ENCODE results near the gene MBP.

GRCh38 chr18:77148289-77148688 is 15.7 kb upstream of the MBP start:
- TF ChIP-seq POLR2A (IDR thresholded peaks at IDR 0.05; ENCODE audit: low read depth, low read length) (no peak), EP300 (IDR thresholded peaks at IDR 0.05; ENCODE audit: borderline replicate concordance in 1 of 2, control insufficient read depth in 1 of 2, low read depth in 2 of 2, low read length in 2 of 2) (no peak), FOXM1 (IDR thresholded peaks at IDR 0.05; ENCODE audit: low read depth, low read length) (no peak), NFYB (IDR thresholded peaks at IDR 0.05; ENCODE audit: insufficient read depth, low read depth, low read length) (no peak), STAT1 (conservative IDR thresholded peaks at IDR 0.05) (no peak)
- TF ChIP-seq, protein P1, sequence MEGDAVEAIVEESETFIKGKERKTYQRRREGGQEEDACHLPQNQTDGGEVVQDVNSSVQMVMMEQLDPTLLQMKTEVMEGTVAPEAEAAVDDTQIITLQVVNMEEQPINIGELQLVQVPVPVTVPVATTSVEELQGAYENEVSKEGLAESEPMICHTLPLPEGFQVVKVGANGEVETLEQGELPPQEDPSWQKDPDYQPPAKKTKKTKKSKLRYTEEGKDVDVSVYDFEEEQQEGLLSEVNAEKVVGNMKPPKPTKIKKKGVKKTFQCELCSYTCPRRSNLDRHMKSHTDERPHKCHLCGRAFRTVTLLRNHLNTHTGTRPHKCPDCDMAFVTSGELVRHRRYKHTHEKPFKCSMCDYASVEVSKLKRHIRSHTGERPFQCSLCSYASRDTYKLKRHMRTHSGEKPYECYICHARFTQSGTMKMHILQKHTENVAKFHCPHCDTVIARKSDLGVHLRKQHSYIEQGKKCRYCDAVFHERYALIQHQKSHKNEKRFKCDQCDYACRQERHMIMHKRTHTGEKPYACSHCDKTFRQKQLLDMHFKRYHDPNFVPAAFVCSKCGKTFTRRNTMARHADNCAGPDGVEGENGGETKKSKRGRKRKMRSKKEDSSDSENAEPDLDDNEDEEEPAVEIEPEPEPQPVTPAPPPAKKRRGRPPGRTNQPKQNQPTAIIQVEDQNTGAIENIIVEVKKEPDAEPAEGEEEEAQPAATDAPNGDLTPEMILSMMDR (IDR thresholded peaks at IDR 0.05 in 2 of 3, conservative IDR thresholded peaks at IDR 0.05 in 1 of 3; ENCODE audit: control insufficient read depth in 2 of 3, extremely low read depth in 1 of 3, insufficient read depth in 1 of 3, low read depth in 3 of 3, low read length in 3 of 3): no peak
- TF ChIP-seq, protein P2, sequence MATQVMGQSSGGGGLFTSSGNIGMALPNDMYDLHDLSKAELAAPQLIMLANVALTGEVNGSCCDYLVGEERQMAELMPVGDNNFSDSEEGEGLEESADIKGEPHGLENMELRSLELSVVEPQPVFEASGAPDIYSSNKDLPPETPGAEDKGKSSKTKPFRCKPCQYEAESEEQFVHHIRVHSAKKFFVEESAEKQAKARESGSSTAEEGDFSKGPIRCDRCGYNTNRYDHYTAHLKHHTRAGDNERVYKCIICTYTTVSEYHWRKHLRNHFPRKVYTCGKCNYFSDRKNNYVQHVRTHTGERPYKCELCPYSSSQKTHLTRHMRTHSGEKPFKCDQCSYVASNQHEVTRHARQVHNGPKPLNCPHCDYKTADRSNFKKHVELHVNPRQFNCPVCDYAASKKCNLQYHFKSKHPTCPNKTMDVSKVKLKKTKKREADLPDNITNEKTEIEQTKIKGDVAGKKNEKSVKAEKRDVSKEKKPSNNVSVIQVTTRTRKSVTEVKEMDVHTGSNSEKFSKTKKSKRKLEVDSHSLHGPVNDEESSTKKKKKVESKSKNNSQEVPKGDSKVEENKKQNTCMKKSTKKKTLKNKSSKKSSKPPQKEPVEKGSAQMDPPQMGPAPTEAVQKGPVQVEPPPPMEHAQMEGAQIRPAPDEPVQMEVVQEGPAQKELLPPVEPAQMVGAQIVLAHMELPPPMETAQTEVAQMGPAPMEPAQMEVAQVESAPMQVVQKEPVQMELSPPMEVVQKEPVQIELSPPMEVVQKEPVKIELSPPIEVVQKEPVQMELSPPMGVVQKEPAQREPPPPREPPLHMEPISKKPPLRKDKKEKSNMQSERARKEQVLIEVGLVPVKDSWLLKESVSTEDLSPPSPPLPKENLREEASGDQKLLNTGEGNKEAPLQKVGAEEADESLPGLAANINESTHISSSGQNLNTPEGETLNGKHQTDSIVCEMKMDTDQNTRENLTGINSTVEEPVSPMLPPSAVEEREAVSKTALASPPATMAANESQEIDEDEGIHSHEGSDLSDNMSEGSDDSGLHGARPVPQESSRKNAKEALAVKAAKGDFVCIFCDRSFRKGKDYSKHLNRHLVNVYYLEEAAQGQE (IDR thresholded peaks at IDR 0.05; ENCODE audit: low read depth, low read length): no peak

Measured in GM12878 (cell line).